Measurements from ENCODE around the gene C1orf35.

- TF ChIP-seq CTCF (IDR thresholded peaks at IDR 0.05; ENCODE audit: low read depth, low read length) (no peak), EZH2phosphoT487 (IDR thresholded peaks at IDR 0.05; ENCODE audit: low read depth) (no peak)
These were observed 21.4 kb downstream of the C1orf35 start for GRCh38 chr1:228081578-228082213.
